Transverse colon (tissue), 4 donors: Measurements from ENCODE around the gene PTPRN2. TPM values are rescaled to one million over a fixed set of nuclear protein-coding genes. Genes with fewer than 3 reads are reported as not detected.

Experiments
- DNase-seq: peaks from one replicate; pipeline ENCODE4 v3.0.0-alpha.2; 2019
- H3K27ac ChIP-seq, 4 donors: fragments of 200-600 bp; sonication (generic); 2 replicates each; pipeline ENCODE4 v1.5.1; 2016 to 2018; ENCODE audit warnings: inconsistent platforms in 4 of 4
- H3K27me3 ChIP-seq: fragments of 200-600 bp; sonication (generic); 2 replicates; pipeline ENCODE4 v1.5.1; 2017; ENCODE audit warnings: inconsistent platforms
- H3K36me3 ChIP-seq, 4 donors: fragments of 200-600 bp; sonication (generic); 2 replicates each; pipeline ENCODE4 v1.5.1; 2017 to 2019; ENCODE audit warnings: inconsistent platforms in 4 of 4
- H3K4me1 ChIP-seq, 4 donors: fragments of 200-600 bp; sonication (generic); 2 replicates each; pipeline ENCODE4 v1.5.1; 2017 to 2020; ENCODE audit warnings: inconsistent platforms in 4 of 4
- H3K4me3 ChIP-seq, 4 donors: fragments of 200-600 bp; sonication (generic); 1 replicate in 1 of 4; 2 replicates in 3 of 4; pipeline versions ENCODE4 v1.5.1 to v1.6.1; 2017 to 2019; ENCODE audit warnings: inconsistent platforms in 4 of 4
- H3K9me3 ChIP-seq, 2 donors: fragments of 200-600 bp; sonication (generic); 2 replicates each; pipeline ENCODE4 v1.5.1; 2017 to 2019; ENCODE audit warnings: inconsistent platforms in 2 of 2
- EP300 ChIP-seq: sonication (generic); formaldehyde crosslinking; IDR thresholded peaks from one replicate; pipeline ENCODE4 v1.6.1; 2017; ENCODE audit warnings: antibody characterized with exemption, low read depth
- POLR2A ChIP-seq: fragments of 450-650 bp; IDR thresholded peaks from one replicate; pipeline ENCODE4 v1.6.1; 2016; ENCODE audit warnings: antibody characterized with exemption, mild to moderate bottlenecking, moderate library complexity
- POLR2AphosphoS5 ChIP-seq, 3 donors: sonication (generic); formaldehyde crosslinking; IDR thresholded peaks; one replicate each; pipeline ENCODE4 v1.6.1; 2016; ENCODE audit warnings: antibody characterized with exemption in 3 of 3
- WGBS, 2 donors: methylation state at CpG; one replicate each; pipeline ENCODE4 v1.1.5; 2018; ENCODE audit warnings: low coverage in 1 of 2; 5-methylcytosine and 5-hydroxymethylcytosine counted together
- in situ Hi-C, 4 donors: fragments of 200-750 bp; cut with MboI; loops; one replicate each; pipeline versions ENCODE4 v1.15.0 to v1.15.1; 2017; ENCODE audit warnings: low sequenced_read_pairs in 3 of 4, low pct_ligation_motif_present in 1 of 4, low pct_unique_long_range_greater_than_20kb in 1 of 4
- intact Hi-C: fragments of 100-400 bp; cut with DNase I; formaldehyde crosslinking; loops from one replicate; pipeline ENCODE4 v1.15.1; 2023; ENCODE audit warnings: low total_unique reads
- total RNA-seq, 4 donors: library from RNA; depleted of rRNA; stranded (reverse); fragments of >200 nt; gene quantifications; one replicate each; pipeline ENCODE4 v1.1.0, GENCODE V29; 2016
- TF ChIP-seq, protein P1 (sequence below), 5 experiments: fragments of 200-600 bp in 3 of 5; fragments of 450-650 bp in 2 of 5; sonication (generic) in 3 of 5; IDR thresholded peaks; 1 replicate in 2 of 5; 2 replicates in 3 of 5; pipeline ENCODE4 v1.5.1; 2016 to 2017; ENCODE audit warnings: antibody characterized with exemption in 5 of 5, inconsistent platforms in 3 of 5, mild to moderate bottlenecking in 2 of 5, moderate library complexity in 1 of 5

PTPRN2 gene
- total RNA-seq, 4 donors from 2014 or later = 15.4 to 31.1 (median 21.8) TPM

DNA sequence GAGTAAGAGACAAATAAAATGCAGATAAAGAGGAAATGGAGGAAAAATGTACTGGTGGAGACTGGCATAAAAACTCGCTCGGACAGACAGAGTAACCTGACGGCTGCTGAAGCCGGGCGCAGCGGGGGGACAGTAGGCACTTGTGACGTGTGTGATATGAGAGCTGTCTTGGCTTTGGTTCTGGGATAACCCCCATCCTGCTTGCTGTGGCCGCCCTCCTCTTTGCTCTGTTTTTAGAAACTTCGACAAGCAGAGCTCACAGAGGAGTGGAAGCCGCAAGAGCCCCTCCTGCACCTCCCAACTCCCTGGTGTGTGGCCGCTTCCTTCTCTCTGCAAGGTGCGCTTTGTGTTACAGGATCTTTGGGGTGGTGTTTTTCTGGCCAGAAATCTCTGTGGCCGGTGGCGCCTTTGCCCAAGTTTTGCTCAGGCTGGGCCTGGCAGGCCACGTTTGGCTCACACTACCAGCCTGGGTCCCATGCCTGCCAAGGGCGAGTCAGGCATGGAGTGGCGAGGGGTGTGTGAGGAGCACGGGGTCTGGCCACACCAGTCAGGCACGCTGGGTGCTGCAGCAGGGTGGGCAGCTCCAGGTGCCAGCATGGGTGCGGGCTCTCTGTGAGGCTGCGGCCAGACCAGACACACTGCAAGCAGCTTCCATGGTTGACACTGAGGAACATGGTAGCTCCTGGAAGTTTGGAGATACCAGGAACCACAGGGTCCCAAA is 982.8 kb downstream of the PTPRN2 start:
- Histone ChIP-seq H3K27me3 (no peaks in the 10 kb centered on the region), H3K36me3 (no peaks in the 10 kb centered on the region), H3K4me3 (no peak overlapping the region), H3K4me1 (no peaks in the 10 kb centered on the region), H3K9me3 (no peaks in the 10 kb centered on the region), H3K27ac (no peak overlapping the region)
- DNase-seq = no peak
- TF ChIP-seq, protein P1, sequence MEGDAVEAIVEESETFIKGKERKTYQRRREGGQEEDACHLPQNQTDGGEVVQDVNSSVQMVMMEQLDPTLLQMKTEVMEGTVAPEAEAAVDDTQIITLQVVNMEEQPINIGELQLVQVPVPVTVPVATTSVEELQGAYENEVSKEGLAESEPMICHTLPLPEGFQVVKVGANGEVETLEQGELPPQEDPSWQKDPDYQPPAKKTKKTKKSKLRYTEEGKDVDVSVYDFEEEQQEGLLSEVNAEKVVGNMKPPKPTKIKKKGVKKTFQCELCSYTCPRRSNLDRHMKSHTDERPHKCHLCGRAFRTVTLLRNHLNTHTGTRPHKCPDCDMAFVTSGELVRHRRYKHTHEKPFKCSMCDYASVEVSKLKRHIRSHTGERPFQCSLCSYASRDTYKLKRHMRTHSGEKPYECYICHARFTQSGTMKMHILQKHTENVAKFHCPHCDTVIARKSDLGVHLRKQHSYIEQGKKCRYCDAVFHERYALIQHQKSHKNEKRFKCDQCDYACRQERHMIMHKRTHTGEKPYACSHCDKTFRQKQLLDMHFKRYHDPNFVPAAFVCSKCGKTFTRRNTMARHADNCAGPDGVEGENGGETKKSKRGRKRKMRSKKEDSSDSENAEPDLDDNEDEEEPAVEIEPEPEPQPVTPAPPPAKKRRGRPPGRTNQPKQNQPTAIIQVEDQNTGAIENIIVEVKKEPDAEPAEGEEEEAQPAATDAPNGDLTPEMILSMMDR (IDR thresholded peaks at IDR 0.05) = no peak
- TF ChIP-seq POLR2AphosphoS5 (IDR thresholded peaks at IDR 0.05) (no peak), EP300 (no peak), POLR2A (no peak)
- WGBS, 2 donors = 90 to 95% methylated on average over 9 to 21 of the region's 21 CpGs
- in situ Hi-C loops = no loop called here
- intact Hi-C loops = no loop called here

DNA sequence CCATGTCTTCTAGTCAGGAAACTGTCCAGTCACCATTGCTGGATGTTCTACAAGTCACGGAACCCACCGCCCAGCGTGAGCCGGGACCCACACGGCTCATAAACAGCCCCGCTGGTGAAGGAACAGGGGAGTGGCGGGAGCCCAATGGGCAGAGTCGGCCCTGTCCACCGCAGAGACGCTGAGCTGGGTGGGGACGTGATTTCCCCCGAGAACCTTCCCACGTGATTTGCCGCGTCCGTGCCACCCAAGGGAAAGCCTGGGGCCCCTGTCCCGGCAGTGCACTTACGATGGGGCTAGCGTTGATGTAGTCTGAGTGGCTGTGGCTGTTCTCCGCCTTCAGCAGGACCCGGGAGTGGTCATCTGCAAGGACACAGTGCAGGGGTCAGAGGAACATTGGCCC is 983.9 kb downstream of the PTPRN2 start:
- Histone ChIP-seq H3K9me3 (no peaks in the 10 kb centered on the region), H3K4me3 (no peak overlapping the region), H3K4me1 (no peaks in the 10 kb centered on the region), H3K27ac (no peak overlapping the region), H3K27me3 (no peaks in the 10 kb centered on the region), H3K36me3 (no peaks in the 10 kb centered on the region)
- intact Hi-C loops (no loop called here), in situ Hi-C loops (no loop called here)
- no peak for DNase-seq
- 90% methylated on average over 18 of the region's 21 CpGs; no CpG with 5 or more reads in 1 of the 2 donors for WGBS, 2 donors
- no peak for TF ChIP-seq EP300
- TF ChIP-seq, protein P1 (IDR thresholded peaks at IDR 0.05) = no peak
- no peak for TF ChIP-seq POLR2A
- TF ChIP-seq POLR2AphosphoS5 (IDR thresholded peaks at IDR 0.05) = no peak

DNA sequence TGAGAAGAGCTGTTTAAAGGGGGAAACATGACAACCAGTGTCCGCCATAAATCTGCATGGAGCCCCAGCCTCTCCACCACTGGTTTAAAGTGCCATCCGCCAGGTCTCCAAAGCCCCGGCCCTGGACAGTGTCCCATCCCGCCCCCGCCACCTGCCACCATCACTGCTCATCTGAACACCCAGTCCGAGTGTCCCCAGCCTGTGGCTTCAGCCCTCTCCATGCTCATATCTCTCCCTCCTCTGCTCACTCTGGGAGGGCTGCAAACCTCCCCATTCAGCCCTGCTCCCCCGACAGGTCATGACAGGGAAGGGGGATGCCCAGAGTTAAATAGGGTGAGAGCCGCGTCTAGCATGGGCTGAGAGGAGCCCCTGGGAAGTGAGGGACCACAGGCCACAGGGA is 984.6 kb downstream of the PTPRN2 start:
- DNase-seq = no peak
- H3K27ac ChIP-seq = no peak overlapping the region
- intact Hi-C loops = no loop called here
- WGBS, 2 donors = 88 to 96% methylated on average over 4 to 9 of the region's 9 CpGs
- TF ChIP-seq POLR2AphosphoS5 (IDR thresholded peaks at IDR 0.05) (no peak), POLR2A (no peak), EP300 (no peak)
- TF ChIP-seq, protein P1 (IDR thresholded peaks at IDR 0.05) = no peak
- in situ Hi-C loops = no loop called here
- H3K27me3 ChIP-seq = no peaks in the 10 kb centered on the region
- H3K9me3 ChIP-seq = no peaks in the 10 kb centered on the region
- no peaks in the 10 kb centered on the region for H3K4me1 ChIP-seq
- H3K4me3 ChIP-seq = no peak overlapping the region
- no peaks in the 10 kb centered on the region for H3K36me3 ChIP-seq

DNA sequence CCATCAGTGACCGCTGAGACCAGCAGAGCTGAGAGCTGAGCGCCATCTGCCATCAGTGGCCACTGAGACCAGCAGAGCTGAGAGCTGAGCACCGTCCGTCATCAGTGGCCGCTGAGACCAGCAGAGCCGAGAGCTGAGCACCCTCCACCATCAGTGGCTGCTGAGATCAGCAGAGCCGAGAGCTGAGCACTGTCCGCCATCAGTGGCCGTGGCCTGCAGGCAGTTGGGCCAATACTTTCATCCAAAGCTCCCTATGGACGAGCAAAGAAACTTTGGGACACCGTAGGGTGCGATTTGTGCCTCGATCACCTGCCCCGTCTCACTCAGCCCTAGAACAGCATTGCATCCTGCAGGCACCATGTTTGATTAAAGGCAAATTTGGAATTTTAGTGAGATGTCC is 985.0 kb downstream of the PTPRN2 start:
- H3K36me3 ChIP-seq = no peaks in the 10 kb centered on the region
- H3K27ac ChIP-seq = no peak overlapping the region
- H3K9me3 ChIP-seq = no peaks in the 10 kb centered on the region
- no peak overlapping the region for H3K4me3 ChIP-seq
- H3K4me1 ChIP-seq = no peaks in the 10 kb centered on the region
- H3K27me3 ChIP-seq = no peaks in the 10 kb centered on the region
- in situ Hi-C loops = no loop called here
- TF ChIP-seq EP300 = no peak
- 93% methylated on average over 14 of the region's 14 CpGs; no CpG with 5 or more reads in 1 of the 2 donors for WGBS, 2 donors
- no peak for DNase-seq
- intact Hi-C loops = no loop called here

DNA sequence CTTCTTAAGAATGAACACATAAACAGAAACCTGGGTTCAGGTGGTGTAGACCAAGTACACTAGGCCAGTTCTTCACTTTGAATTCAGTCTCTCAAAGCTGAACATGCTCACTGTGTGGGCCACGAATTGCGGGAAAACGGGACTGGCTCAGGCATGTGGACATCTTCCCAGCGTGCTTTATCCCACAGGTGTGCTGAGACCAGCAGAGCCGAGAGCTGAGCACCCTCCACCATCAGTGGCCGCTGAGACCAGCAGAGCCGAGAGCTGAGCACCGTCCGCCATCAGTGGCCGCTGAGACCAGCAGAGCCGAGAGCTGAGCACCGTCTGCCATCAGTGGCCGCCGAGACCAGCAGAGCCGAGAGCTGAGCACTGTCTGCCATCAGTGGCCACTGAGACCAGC is 985.5 kb downstream of the PTPRN2 start:
- DNase-seq = no peak
- intact Hi-C loops (no loop called here), in situ Hi-C loops (no loop called here)
- 81% methylated on average over 15 of the region's 15 CpGs; no CpG with 5 or more reads in 1 of the 2 donors for WGBS, 2 donors
- TF ChIP-seq, protein P1 (IDR thresholded peaks at IDR 0.05) = no peak
- no peak for TF ChIP-seq EP300
- no peak for TF ChIP-seq POLR2A
- TF ChIP-seq POLR2AphosphoS5 (IDR thresholded peaks at IDR 0.05) = no peak
- Histone ChIP-seq H3K4me3 (no peak overlapping the region), H3K9me3 (no peaks in the 10 kb centered on the region), H3K36me3 (no peaks in the 10 kb centered on the region), H3K27ac (no peak overlapping the region), H3K27me3 (no peaks in the 10 kb centered on the region), H3K4me1 (no peaks in the 10 kb centered on the region)
